Cardiac atrium fibroblast (primary cell): ENCODE data around the gene ACAP1. TPM values are rescaled to one million over a fixed set of nuclear protein-coding genes. Genes with fewer than 3 reads are reported as not detected.

ENCODE experiments used
- total RNA-seq: library from RNA; depleted of rRNA; stranded (reverse); fragments of >200 nt; gene quantifications from 2 replicates; pipeline ENCODE4 v1.2.3, GENCODE V29; 2015

Gene ACAP1, protein sequence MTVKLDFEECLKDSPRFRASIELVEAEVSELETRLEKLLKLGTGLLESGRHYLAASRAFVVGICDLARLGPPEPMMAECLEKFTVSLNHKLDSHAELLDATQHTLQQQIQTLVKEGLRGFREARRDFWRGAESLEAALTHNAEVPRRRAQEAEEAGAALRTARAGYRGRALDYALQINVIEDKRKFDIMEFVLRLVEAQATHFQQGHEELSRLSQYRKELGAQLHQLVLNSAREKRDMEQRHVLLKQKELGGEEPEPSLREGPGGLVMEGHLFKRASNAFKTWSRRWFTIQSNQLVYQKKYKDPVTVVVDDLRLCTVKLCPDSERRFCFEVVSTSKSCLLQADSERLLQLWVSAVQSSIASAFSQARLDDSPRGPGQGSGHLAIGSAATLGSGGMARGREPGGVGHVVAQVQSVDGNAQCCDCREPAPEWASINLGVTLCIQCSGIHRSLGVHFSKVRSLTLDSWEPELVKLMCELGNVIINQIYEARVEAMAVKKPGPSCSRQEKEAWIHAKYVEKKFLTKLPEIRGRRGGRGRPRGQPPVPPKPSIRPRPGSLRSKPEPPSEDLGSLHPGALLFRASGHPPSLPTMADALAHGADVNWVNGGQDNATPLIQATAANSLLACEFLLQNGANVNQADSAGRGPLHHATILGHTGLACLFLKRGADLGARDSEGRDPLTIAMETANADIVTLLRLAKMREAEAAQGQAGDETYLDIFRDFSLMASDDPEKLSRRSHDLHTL
- not detected in 2 replicates for total RNA-seq

DNA sequence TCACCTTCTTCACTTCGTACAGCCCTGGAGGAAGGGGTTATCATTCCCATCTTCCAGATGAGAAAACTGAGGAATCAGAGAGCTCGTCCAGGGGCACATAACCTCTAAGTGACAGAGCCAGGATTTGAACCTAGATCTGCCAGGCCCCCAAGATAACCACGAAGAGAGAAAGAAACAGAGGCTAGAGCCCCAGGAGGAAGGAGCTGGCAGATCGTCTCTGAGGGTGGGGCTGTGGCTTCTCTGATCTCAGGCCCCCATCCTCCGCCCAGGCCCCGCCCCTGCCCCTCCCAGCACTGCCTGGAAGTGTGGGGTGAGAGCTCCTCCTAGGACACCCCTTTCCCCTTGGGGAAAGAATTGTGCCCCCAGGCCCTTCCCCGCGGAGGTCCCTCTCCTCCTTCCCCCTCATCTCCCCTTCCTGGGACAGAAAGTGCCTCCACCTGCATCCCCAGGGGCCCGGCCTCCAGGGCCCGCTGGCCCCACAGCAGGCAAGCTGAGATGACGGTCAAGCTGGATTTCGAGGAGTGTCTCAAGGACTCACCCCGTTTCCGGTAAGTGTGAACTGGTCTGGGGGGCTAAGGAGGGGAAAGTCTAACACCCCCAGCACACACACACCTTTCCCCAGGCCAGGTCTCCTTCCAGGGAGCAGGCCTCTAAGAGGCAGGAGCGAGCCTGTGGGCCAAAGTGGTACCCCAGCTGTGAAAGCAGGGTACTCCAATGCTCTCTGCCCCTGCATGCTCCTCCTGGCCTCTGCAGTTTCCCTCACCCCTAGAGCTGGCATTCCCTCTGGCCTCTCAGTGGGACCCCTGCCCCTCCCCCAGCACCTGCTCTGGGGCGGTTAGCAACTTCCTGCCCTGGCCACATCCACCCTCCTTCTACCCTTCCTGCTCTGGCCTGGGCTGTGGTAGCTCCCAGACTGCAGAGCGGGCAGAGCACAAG is at the start of gene ACAP1:
Gene ACAP1, plus strand, starts transcription at position 290 of the 936 bp plus-strand sequence. Its CDS starts 206 bp downstream, at position 496.

DNA sequence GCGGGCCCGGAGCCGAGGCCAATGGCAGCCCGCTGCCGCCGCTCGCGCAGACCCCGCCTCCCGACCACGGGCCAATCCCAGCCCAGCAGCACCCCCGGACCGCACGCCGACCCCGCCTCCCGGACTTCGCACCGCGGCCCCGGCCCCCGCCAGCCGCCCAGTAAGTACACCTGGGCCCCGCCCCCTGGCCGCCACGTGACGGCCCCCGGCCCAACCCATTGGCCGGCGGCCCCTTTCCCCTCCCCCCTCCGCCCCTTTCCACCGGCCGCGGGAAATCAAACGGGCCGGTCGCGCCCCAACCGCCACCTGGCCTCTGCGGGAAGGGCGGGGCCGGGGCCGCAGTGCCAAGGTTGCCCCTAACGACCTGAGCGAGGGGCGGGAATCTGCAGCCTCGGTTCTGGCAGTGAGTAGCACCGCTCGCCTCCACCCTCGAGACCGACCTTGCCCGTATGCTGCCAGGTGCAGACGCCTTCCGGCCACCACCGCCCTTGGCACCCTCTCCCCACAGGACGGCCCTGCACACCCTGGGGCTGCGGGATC is 41.6 kb upstream of the ACAP1 start, which contains the start of gene YBX2:
Gene YBX2, minus strand, starts transcription at position 26 of the 540 bp plus-strand sequence. CDS start 139 bp downstream, outside the sequence.

DNA sequence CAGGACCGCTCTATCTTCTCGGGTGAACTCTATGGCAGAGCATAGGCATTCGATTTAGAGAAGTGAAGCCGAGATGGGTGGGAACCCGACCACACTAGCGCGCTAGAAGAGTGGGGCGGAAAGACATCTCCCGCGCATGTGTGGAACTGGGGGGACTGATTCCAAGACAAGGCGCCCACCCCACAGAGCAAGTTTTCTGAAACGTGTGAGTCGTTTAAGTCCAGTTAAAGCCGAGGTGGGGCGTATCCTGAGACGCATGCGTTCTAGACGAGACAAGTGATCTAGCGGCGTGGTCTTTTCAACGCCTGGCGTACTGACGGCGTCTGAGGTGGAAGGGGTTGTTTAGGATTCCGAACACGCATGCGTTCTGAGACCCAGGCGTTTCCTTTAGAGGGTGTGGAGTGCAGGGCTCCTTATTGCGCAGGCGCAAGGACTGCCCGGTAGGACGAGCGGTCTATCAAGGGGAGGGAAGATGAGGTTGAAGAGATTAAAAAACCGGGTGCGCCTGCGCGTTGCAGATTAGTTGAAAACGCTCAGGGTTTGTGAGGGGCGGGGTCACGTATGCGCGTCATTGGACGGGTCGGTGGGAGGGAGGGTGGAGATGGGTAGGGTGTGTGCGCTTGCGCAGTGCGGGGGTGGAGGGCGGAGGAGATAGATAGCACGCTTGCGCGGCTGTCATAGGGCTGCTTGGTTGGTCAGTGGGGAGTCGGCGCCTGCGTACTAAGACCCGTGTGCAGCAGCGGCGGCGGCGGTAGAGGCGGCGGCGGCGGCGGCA is 29.2 kb upstream of the ACAP1 start, which contains the start of gene EIF5A:
Gene EIF5A, plus strand, starts transcription at position 718 of the 775 bp plus-strand sequence. CDS start 2,008 bp downstream, outside the sequence.

DNA sequence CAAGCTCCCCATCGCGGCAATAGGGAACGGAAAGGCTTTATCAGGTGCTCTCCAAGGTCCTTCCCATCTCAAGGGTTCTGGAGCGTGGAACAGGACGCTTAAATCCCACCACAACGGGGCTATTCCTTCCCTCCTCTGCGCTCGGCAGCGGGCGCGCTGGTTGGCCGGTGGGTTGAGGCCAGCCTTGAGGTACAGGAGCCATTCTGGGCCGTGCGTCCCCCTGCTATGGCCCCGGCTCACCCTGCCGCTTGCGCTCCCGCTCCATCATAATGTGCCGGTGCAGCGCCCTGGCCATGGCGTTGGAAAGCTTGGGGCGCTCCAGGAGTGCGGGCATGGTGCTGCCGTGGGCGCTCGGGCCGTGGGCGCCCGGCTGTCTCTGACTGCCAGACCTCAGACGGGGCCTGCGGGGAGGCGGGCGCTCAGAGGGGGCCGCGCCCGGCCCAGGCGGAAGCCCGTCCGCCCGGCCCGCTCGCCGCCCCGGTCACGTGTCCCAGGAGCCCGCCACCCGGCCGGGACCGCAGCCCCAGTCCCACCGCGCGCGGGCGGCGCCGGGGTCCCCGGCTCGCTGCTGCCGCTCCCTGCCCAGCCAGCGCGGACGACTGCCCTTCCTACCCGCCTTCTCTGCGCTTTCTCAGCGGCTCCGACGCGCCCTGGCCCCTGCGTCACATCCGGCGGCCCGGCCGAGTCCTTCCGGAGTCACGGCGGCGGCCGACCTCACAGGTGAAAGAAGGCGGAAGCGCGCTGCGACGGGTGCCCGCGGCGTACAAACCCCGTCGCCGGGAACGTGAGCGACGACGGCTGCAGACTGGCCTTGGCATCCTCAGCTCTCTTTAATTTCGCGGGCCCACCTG is 21.4 kb upstream of the ACAP1 start, which contains the start of gene GPS2:
Gene GPS2, minus strand, starts transcription at position 642 of the 851 bp plus-strand sequence. Its CDS starts 308 bp downstream, at position 334.

DNA sequence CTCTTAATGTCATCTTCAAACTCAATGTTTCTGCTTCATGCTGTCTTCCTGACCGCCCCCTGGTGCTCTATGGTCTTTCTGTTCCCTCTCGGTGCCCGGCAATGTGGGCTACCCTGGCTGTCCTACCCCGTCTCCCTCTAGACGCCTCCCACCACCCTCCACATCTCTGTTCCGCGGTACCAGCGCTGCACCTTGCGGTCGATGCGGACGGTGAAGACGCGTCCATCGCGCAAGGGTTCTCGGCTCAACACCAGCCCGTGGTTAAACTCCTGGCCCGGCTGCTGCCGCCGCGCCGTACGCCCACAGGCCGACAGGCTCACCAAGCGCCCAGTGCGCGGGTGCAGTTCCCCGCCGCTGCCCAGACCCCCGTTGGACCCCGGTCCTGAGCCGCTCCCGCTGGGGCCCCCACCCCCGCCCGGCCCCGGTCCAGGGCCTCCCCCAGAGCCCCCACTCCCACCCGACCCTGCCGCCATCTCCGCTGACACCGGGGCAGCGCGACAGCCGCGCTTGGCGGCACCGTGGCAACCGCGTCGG is 7.4 kb upstream of the ACAP1 start, which contains the start of gene NEURL4:
Gene NEURL4, minus strand, starts transcription at position 496 of the 534 bp plus-strand sequence. Its CDS starts 23 bp downstream, at position 473.

DNA sequence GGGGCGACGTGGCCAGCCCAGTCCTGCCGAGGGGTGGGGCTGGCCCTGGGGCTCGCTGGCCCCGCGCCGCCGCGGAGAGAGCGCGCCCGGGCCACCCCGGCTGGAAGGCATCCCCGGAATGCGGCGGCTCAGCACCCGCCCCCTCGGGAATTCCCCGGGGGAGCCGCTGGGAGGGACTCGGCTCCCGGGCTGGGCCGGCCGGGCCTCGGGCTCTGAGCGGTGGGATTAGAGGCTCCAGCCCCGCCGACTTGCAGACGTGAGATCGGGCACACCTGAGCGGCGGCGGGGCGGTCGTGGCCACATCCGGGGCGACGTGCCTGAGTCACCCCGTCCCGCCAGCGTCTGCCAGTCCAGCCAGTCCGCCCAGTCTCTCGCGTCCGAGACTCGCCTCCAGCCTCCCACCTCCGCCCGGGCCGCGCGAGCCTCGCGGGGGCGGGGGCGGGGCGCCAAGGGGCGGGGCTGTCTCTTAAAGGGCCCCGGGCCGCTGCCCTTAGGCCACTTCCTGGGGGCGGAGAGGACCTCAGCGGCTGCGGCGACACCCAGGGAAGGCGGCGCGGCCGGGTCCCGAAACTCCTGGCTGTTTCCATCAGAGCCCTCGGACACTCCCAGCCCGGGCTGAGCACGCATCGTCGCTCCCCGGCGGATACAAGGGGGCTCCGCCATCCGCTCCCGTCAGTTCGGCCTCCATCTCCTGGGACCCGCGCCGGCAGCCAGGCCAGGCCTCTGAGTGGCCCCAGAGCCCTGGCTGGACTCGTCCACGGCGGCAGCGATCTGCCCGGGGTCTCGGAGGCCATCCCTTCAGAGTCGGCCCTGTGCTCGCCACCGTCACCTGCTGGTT is 15.6 kb downstream of the ACAP1 start, which contains the start of gene KCTD11:
Gene KCTD11, plus strand, starts transcription at position 498 of the 838 bp plus-strand sequence.

DNA sequence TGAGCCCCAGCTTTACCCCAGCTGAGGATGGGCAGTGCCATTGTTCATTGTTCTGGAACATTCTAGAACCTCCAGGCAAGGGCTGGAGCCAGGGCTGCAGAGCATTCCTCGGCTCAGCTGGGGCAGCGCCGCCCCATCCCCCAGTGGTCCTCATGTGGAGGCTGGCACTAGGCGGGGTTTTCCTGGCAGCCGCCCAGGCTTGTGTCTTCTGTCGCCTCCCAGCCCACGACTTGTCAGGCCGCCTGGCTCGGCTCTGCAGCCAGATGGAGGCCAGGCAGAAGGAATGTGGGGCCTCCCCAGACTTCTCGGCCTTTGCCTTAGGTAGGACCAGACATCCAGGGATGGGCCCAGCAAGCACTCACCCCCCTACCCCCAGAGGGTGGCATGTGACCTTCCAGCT is 18.7 kb downstream of the ACAP1 start, which contains the start of gene TMEM95:
Gene TMEM95, plus strand, starts transcription at position 104 of the 400 bp plus-strand sequence. Its CDS starts 49 bp downstream, at position 153.

DNA sequence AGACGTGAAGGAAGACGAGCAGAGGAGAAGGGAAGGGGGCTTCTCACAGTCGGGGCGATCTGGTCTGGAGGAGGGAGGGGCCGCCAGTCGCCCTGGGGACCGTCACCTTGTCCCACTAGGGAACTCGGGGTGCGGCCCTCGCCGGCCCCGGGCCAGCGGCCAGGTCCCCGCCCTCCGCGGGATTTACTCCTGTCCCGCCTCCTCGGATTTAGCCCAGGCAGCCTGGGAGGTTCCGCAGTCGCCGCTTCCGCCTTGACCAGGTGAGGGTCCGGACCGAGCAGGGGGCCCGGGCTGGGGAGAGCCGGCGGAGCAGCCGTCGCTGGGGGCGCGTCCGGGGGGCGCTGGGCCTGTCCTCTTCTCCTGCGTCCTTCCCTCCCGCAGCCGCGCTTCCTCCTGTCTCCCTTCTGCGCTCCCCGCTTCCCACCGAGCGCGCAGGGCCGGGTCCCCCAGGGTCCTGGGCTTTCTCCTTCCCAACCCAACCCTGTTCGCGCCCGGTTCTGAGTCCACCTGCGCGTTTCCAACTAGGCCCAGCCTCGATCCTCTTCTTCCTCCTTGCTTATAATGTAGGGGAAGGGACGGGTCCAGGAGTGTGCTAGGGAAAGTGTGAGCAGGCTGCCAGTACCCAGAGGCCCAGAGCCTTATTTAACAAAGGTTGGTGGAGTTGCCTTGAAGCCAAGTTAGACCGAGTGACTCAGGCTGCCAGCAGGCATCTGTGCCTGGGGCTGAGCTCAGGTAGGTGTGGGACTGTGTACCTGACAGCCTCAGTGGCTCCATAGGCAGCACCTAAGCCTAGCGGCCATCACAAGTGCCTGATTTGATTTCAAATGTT is 44.7 kb downstream of the ACAP1 start, which contains the start of gene TNK1:
Gene TNK1, plus strand, starts transcription at position 235 of the 829 bp plus-strand sequence. CDS start 1,838 bp downstream, outside the sequence.

DNA sequence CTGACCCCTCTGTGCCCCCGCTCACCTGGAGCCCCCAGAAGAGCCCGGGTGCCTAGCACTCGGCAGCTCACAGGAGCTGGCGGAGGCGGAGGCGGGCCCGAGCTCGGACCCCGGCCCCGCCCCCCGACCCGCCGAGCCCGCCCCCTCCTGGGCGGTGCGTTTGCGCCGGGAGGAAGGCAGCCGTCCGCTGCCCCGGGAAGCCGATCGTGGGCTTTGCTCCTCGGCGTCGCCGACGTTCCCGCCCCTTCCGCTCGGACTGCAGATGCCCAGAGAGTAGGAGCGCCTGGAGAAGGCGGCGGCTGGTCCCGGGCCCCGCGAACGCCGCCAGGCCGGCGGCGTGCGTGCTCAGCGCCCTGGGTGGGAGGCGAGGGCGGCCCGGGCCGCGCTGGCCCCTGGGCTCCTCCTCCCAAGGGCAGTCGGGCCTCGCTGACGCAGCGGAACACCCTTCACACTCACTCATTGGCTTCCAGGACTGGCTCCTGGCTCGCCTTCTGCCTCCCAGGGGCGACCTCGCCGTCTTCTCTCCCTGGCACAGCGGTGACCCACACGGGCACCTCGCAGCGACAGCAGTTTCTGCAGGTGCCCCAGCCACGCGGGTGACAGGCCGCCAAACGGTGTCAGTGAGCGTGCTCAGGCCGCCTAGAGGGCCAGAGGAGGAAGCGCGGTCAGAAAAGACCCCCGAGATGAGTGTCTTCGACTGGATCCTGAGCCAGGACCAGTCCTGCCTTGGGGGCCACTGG is 58.3 kb downstream of the ACAP1 start, which contains the start of gene PLSCR3:
Gene PLSCR3, minus strand, starts transcription at position 74 of the 740 bp plus-strand sequence. CDS start 415 bp downstream, outside the sequence.

Other genes with a start within 250 kb of the ACAP1 start
- gene ASGR2, start 221.7 kb upstream of the ACAP1 start, total RNA-seq = not detected in 2 replicates
- 0.18 and 1.1 TPM in 2 replicates for gene ASGR1, start 157.2 kb upstream of the ACAP1 start, total RNA-seq
- gene DLG4, start 116.7 kb upstream of the ACAP1 start, total RNA-seq = 17.3 and 17.7 TPM in 2 replicates
- gene ACADVL, start 116.6 kb upstream of the ACAP1 start, total RNA-seq = 559 and 643 TPM in 2 replicates
- 33.4 and 33.9 TPM in 2 replicates for gene DVL2, start 102.0 kb upstream of the ACAP1 start, total RNA-seq
- 41.3 and 81.2 TPM in 2 replicates for gene PHF23, start 97.1 kb upstream of the ACAP1 start, total RNA-seq
- gene GABARAP, start 94.1 kb upstream of the ACAP1 start, total RNA-seq = 160 and 299 TPM in 2 replicates
- 65.3 and 66.3 TPM in 2 replicates for gene CTDNEP1, start 84.8 kb upstream of the ACAP1 start, total RNA-seq
- gene ELP5, start 84.3 kb upstream of the ACAP1 start, total RNA-seq = 22.5 and 28.7 TPM in 2 replicates
- gene CLDN7, start 74.1 kb upstream of the ACAP1 start, total RNA-seq = 0.16 and 2.0 TPM in 2 replicates
- gene SLC2A4, start 54.8 kb upstream of the ACAP1 start, total RNA-seq = 0.18 TPM in 1 of 2 replicates, not detected in the other
- gene YBX2, start 41.9 kb upstream of the ACAP1 start, total RNA-seq = not detected in 2 replicates
- 521 and 571 TPM in 2 replicates for gene EIF5A, start 28.9 kb upstream of the ACAP1 start, total RNA-seq
- gene GPS2, start 21.2 kb upstream of the ACAP1 start, total RNA-seq = 35.7 and 67.1 TPM in 2 replicates
- gene NEURL4, start 7.2 kb upstream of the ACAP1 start, total RNA-seq = 10.8 and 15.7 TPM in 2 replicates
- 14.9 and 20.6 TPM in 2 replicates for gene KCTD11, start 15.6 kb downstream of the ACAP1 start, total RNA-seq
- not detected in 2 replicates for gene TMEM95, start 18.6 kb downstream of the ACAP1 start, total RNA-seq
- under 0.01 and 0.18 TPM in 2 replicates for gene TNK1, start 44.6 kb downstream of the ACAP1 start, total RNA-seq
- 62.9 and 82.3 TPM in 2 replicates for gene PLSCR3, start 58.0 kb downstream of the ACAP1 start, total RNA-seq
- gene TMEM256, start 67.6 kb downstream of the ACAP1 start, total RNA-seq = 147 and 158 TPM in 2 replicates
- gene NLGN2, start 71.3 kb downstream of the ACAP1 start, total RNA-seq = 7.8 and 12.5 TPM in 2 replicates
- gene SPEM1, start 83.8 kb downstream of the ACAP1 start, total RNA-seq = not detected in 2 replicates
- not detected in 2 replicates for gene SPEM2, start 89.1 kb downstream of the ACAP1 start, total RNA-seq
- not detected in 2 replicates for gene SPEM3, start 92.3 kb downstream of the ACAP1 start, total RNA-seq
- 2.9 and 3.8 TPM in 2 replicates for gene TMEM102, start 98.9 kb downstream of the ACAP1 start, total RNA-seq
- 1.8 and 3.4 TPM in 2 replicates for gene FGF11, start 103.0 kb downstream of the ACAP1 start, total RNA-seq
- gene CHRNB1, start 108.5 kb downstream of the ACAP1 start, total RNA-seq = 6.9 and 8.3 TPM in 2 replicates
- 20.4 and 27.2 TPM in 2 replicates for gene ZBTB4, start 143.1 kb downstream of the ACAP1 start, total RNA-seq
- not detected in 2 replicates for gene SLC35G6, start 144.9 kb downstream of the ACAP1 start, total RNA-seq
- gene POLR2A, start 147.8 kb downstream of the ACAP1 start, total RNA-seq = 57.0 and 69.2 TPM in 2 replicates
- 39.2 and 40.1 TPM in 2 replicates for gene TNFSF12, start 212.5 kb downstream of the ACAP1 start, total RNA-seq
- gene TNFSF13, start 222.2 kb downstream of the ACAP1 start, total RNA-seq = 2.8 and 11.4 TPM in 2 replicates
- gene SENP3, start 225.4 kb downstream of the ACAP1 start, total RNA-seq = 42.2 and 62.5 TPM in 2 replicates
- gene CD68, start 243.1 kb downstream of the ACAP1 start, total RNA-seq = 19.3 and 30.1 TPM in 2 replicates
- 156 and 212 TPM in 2 replicates for gene MPDU1, start 247.3 kb downstream of the ACAP1 start, total RNA-seq